ENCODE results near the gene B3GNT7.
A peak's percentile ranks its signal among the peaks of the same experiment; 100 is the strongest.

The B3GNT7 gene, protein sequence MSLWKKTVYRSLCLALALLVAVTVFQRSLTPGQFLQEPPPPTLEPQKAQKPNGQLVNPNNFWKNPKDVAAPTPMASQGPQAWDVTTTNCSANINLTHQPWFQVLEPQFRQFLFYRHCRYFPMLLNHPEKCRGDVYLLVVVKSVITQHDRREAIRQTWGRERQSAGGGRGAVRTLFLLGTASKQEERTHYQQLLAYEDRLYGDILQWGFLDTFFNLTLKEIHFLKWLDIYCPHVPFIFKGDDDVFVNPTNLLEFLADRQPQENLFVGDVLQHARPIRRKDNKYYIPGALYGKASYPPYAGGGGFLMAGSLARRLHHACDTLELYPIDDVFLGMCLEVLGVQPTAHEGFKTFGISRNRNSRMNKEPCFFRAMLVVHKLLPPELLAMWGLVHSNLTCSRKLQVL

DNA sequence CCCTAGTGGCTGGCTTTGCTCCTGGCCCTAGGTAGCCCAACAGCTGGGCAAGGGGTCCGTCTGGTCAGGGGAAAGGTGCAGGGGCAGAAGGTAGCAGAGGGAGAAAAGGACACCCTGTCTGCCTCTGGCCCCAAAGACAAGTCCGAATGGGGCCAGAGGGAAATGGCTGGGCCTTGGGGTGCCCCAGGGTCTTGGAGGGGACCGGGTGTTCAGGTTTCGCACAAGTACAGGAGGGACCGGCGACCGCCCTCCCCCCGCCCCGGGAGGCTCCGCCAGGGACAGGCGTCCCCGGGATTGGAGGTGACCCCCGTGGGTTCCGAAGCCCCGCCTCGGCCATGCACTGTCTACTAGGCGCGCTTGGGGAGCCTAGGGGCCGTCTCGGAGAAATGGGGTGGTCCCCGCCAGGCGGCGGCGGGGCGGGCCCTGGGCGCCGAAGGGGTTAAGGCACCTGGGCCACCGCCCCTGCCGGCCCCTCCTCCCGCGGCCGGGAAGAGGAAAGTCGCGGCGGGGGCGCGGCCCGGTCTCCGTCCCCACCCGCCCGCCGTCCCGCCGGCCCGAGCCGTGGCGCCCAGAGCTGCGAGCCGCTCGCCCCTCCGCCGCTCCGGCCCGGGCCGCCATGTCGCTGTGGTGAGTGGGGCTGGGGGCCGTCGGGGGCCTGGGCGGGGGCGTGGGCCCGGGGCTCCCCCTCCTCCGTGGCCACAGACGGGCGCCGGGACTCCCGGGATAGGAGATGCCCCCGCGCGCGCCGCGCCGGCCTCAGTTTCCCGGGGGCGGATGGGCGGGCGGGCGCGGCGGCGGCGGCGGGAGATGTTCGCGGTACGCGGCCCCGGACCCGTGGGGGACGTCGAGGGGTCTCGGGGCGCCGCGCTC, at the start of gene B3GNT7:
B3GNT7 (plus strand) TSS at position 523 of the 870 bp plus-strand sequence; CDS start at position 617, 94 bp downstream.
- no peak for DNase-seq

DNA sequence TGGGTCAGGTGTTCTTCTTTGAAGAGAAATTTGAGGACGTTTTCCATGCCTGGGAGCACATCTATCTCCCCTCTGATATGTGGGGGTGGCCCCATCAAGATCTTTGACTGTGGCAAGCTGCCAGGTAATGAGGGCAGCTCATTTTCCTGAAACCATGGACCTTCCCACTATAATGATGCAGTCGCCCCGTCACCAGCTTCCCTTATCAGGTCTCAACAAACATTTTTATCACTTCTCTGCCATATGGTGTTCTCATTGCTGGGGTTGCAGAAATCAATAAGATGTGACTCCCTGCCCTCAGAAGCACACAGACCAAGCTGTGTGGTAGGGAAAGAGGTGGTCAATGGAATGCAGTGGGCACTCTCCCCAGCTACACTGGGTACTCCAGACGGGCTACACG, 48.4 kb upstream of the B3GNT7 start:
- no peak for DNase-seq

DNA sequence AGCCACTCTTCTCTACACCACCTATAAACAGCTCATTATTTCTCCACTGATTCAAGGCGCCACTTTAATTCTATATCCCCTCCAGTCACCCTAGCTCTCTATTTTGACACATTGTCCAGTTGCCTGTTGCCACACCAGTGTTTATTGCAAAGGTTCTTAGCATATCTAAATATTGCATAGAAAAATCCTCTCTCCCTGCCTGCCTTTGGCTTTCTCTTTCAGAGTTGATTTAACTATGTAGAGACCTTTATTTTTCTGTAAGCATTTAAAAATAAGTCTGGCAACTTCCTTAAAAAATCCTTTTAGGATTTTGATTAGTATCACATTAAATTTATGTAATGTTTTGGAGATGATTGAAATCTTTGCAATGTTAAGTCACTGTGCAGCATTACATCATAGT, 47.9 kb upstream of the B3GNT7 start:
- DNase-seq = no peak

DNA sequence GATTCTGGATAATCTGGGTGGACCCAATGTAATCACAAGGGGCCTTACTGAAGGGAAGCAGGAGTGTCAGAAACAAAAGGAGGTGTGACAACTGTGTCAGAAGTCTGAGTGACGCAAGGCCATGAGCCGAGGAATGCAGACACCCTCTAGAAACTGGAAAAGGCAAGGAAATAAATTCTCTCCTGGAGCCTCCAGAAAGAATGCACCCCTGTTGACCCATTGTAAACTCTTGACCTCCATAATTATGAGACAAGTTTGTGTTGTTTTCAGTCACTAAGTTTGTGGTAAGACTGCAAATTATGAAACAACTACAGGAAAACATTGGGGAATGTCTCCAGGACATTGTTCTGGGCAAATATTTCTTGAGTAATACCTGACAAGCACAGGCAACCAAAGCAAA, 47.3 kb upstream of the B3GNT7 start:
- no peak for DNase-seq

DNA sequence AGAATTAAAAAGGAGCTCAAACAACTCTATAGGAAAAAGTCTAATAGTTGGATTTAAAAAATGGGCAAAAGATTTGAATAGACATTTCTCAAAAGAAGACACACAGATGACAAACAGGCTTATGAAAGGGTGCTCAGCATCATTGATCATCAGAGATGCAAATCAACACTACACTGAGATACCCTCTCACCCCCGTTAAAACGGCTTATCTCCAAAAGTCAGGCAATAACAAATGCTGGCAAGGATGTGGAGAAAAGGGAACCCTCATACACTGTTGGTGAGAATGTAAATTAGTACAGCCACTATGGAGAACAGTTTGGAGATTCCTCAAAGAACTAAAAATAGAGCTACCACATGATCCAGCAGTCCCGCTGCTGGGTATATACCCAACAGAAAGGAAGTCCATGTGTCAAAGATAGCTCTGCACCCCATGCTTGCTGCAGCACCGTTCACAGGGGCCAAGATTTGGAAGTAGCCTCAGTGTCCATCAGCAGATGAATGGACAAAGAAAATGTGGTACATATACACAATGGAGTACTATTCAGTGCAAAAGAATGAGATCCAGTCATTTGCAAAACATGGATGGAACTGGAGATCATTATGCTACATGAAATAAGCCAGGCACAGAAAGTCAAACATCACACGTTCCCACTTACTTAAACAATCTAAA, 46.7 kb upstream of the B3GNT7 start:
- peak in 30 of 56 donors; percentile 11 to 90 (median 39) for DNase-seq

DNA sequence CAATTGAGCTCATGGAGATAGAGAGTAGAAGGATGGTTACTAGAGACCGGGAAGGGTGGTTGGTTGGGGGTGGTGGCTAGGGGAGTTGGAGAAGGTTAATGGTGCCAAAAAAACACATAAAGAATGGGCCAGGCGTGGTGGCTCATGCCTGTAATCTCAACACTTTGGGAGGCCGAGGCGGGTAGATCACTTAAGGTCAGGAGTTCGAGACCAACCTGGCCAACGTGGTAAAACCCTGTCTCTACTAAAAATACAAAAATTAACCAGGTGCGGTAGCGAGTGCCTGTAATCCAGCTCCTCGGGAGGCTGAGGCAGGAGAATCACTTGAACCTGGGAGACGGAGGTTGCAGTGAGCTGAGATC, 46.2 kb upstream of the B3GNT7 start:
- peak in 1 of 56 donors; percentile 45 for DNase-seq

DNA sequence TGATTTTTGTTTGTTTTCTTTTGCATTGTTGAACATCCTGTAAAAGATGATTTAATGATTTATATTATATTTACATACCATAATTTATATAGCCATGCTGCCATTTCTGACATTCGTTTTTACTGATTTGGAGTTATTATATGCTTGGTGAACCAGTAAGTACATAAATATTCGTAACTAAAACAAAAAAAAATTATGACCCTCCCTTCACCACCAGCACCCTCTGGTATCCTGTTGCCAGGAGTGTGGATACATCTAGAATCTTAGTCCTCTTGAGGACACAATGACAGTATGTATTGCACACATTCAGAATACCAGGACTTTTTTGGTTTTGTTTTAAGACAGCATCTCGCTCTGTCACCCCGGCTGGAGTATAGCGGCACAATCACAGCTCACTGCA, 43.9 kb upstream of the B3GNT7 start:
- no peak for DNase-seq

DNA sequence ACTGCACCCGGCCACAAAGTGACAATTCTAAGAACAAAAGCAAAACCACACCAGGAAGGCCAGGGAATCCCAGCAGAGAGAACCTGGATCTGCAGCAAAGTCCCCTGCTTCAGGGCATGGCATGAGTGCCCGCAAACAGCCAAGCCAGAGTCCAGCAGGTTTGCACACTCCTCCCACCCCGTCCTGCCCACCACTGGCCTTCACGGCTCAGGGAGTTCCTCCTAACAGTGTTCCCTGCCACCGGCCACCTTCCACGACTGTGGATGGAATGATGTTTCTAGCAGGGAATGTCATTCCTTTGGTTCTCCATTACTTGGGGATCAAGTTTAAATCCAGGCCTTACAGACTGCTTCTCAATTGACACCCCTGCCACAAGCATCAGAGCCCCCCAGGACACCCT, 42.0 kb upstream of the B3GNT7 start:
- no peak for DNase-seq

DNA sequence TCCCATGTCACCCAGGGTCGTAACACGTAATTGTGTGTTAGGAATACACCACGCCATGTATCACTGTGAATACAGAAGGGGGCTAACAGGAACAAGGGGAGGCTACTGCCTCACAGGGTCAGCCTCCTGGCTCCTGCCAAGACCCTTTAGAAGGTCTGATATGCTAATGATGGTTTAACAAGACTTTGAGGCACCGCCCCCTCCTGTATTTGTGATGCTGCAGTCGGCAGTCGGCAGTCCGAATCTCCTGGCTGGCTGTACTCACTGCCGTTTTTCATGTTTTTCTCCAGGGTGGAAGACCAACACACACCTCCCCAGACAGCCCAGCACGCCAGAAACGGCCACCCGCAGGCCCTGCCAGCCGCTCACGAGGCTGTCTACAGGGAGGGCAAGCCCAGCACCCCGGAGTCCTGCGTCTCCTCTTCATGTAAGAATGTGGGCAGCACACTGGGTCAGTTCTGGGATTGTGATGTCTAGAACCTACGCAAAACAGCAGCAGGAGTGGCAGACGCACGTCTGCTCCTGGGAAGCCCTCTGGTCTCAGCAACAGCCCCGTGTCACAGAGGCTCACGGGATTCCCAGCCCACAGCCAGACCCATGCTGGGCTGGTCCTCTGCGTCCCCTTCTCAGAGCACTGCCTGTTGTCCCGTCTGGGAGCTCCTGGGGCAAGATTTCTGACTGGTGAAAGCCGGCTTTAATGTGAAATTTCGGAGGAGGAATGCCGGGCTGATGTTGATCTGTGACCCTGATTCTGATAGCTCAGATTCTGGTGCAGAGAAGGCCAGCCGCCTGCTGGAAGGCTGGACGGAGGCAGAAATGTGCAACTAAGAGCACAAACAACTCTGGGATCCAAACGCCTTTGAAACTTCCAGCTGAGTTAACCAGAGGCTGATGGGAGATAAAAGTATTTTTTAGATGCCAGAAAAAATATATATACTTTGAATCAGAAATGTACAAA, 39.7 kb upstream of the B3GNT7 start:
- no peak for DNase-seq

DNA sequence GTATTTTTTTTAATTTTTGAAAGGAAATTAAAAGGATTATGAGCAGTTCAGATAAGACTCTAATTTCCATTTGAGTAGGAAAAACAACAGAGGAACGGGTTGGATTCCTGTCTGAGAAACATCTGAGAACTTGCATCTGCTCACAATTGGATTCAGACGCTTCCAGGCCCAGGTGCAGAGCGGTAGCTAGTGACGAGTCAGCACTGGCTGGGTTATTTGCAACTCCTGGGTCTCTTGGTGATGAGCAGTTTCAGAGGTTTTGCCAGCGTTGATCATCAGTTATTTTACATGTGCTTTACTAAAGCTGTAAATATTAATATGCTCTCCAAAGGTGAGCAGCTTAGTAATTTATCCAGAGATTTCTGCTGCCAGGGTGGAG, 39.1 kb upstream of the B3GNT7 start:
- no peak for DNase-seq

DNA sequence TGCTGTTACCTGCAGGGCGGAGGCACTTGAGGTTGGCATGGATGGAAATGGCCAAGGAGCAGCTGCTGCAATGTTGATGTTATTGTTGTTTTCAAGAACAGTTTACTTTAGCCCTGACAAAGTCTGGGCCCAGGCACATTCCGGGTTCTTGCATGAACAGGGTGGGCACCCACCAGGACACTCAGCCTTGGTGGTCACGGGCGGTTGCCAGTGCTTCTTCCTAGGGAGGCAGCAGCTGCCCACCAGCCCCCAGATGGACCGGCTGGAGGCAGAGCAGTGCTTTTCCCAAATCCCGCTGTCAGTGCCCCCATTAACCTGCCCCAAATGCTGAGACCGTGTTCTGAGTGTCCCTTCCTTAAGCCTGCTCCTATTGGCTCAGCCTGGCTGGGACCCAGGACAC, 38.5 kb upstream of the B3GNT7 start:
- DNase-seq = no peak

DNA sequence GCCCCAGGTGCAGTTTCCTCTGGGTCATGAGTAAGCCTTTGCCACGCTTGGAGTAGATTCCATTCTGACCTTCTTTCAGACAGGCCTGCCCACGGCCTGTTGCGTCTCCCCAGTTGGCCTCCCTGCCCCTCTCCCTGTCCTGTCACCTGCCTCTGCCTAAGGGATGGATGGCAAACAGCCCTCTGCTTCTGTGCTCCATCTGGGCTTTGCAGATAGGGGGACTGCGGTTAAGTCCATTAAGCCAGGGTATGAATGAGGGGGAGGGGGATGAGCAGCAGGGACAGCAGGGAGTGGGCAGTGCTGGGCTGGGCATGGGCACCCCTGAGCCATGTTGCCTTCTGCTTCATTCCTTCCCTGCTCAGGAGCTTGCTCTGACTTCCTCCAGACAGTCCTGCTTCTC, 37.6 kb upstream of the B3GNT7 start:
- no peak for DNase-seq

DNA sequence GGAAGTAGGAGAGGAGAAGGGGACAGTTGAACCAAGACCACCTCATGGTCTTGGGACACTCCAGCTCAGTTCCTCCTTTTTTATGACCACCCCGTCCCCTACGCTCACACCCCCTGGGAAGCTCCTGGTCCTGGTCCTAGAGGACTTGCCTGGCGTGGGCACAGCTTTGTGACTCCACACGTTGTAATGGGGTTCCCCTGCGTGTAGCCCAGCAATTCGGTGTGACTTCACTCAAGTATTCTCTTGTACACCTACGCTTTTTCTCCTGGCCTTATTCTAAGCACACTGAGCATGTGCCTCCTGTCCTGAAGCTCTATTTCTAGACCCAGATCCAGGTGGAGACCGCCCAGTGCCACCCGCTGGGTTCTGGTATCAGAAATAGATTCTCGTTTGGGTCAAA, 36.1 kb upstream of the B3GNT7 start:
- DNase-seq = no peak

DNA sequence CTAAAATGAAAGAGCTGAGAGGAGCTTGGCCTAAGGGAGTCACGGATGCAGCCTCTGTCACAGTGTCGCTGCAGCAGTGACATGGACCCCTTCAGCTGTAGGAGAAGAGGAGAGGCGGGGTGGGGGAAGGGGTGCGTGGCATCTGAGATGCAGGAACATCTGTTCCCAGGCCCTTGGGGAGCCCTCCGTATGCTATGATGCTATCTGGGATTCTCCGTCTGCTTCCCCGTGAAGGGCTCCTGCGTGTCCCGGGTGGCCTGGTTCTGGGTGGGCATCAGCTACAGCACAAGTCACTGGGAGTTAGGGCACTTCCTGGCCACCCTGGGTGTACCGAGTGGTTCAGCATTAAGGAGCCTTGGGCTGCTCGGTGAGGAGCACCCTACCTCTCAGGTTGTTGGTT, 35.6 kb upstream of the B3GNT7 start:
- DNase-seq = no peak

DNA sequence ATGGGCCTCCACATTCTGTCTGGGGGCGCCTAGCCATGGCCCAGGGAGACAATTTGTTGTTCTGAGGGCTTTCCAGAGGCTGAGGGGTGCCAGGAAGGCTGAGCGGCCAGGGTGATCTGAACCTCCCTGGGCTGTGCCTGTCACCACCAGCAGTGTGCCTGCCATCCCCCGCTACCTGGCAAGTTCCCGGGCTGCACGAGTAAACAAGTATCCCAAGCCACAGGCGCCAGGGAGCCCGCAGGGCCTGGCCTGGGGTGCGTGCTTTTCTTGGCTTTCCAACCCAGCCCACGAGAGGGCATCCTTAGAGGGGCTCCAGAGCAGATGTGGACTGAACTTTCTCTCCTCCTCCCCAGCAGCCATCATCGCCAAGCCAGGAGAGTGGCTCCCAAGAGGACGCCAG, 35.1 kb upstream of the B3GNT7 start:
- DNase-seq = no peak

DNA sequence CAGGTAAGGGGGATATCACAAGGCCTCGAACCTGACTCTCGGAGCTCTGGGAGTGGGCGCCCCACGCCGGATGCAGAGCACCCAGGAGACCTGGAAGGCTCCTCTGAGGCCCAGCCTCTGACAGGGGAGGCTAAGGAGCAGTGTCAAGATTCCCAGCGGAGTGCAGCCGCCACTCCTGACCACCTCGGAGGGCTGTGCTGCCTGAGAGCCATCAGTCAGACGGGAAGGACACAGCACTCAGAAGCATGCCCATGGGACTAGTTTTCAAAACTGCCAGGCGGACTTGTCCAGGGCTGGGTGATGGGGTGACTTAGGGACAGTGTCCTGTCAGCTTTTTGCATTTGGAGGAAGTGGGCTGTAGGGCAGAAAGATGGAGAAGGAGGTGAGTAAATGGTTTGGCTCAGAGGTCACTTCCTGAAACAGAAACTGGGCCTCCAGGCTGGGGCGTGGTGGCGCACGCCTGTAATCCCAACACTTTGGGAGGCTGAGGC, 34.6 kb upstream of the B3GNT7 start:
- no peak for DNase-seq

DNA sequence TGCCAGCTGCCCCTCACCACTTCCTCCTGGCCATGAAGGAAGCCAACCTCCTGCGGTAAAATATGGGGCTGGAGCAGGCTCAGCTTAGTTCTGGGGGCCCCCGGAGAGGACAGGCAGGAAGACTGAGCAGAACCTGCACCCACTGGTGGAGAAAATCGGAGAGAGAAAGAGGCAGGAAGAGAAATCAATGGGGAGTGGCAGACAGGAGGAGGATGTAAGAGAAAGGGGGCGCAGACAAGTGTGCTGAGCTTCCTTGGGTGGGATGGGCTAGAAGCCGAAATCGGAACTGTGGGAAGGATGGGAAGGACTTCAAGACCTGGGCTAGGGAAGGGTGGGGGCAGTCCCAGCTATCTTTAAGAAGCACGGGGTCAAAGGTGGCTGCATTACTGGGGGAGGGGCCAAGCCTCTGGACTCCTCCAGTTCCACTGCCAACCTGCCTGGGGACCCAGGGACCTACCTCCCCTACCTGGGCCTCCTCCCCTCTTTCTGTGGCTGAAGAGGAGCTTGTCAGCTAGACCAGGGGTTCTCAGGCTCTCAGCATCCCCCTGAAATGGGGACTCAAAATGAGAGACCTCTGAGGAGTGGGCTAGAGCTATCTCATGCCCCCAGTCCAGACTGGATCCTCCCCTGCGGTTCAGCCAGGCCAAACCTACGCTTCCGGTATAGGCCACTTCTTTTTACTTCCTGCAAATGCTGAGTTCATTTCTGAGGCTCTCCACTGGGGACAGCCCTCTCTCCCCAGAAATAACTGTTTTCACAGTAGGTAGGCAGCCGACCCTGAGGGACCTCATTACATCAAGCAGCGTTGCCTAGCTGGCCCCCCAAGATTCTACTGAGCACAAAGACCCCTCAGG, 33.6 kb upstream of the B3GNT7 start:
- DNase-seq = peak in 1 of 56 donors; percentile 13

DNA sequence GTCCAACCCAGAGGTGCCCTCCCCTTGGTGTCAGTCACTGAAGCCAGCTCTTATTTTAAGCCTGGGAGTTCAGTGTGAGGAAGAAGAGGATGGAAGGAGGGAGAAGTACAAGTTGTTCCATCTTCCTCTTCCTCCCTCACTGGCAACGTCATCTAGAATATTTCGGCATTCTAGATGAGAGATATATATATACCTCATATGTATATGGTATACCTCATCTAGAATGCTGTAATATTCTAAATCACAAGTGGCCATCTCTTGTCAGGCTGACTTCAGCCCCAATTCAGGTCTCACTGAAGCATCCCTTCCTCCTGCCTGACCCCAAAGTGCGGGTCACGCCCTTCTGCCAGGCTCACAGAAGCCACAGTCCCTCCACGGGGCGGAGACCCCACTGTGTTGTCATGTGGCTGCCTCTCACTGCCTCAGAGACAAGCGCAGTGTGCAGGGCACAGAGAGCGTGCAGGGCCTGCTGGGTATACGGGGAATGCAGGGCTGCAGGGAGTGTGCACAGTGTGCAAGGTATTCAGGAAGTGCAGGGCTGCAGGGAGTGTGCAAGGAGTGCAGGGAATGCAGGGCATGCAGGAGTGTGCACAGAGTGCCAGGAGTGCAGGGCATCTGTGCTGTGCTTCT, 32.8 kb upstream of the B3GNT7 start:
- DNase-seq = no peak

DNA sequence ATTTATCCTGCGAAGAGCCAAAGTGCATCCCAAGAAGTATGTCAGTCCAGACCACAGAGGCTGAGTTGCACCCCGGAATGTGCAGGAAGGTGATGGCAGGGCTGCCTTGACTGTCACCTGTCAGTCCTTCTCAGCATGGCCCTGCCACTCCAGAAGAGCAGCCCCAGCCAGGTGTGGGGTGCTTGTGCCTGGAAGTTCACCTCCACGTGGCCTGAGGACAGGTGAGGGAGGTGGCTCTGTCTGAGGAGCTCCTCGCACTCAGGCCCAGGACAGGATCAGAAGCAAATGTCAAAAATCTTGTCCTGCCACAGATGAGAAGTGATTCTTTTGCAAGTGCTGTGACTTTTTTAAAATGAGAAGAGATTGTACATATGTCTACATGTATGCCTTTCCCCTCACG, 31.4 kb upstream of the B3GNT7 start:
- DNase-seq = no peak
